Activated naive CD4-positive, alpha-beta T cell treated with anti-CD3 and anti-CD28 coated beads, Interleukin-2, amount 10 ng/mL, durations not matched to agents 7 days and 5 days (primary cell): ENCODE results near the gene SLC12A6.

Experiments used
- CTCF ChIA-PET: fragments of 350-600 bp; sonication (Branson Sonifier 250); formaldehyde crosslinking; loops from one replicate; lab custom pipeline; 2021; ENCODE audit warnings: antibody characterized with exemption; lab: Charles Lee
- DNase-seq: peaks from one replicate; pipeline ENCODE4 v3.0.0-alpha.2; 2020
- H3K27ac Mint-ChIP-seq: one replicate; pipeline ENCODE4 v1.8.0; 2021; ENCODE audit warnings: mild to moderate bottlenecking, moderate library complexity, mixed read lengths
- H3K27me3 Mint-ChIP-seq: one replicate; pipeline ENCODE4 v1.8.0; 2021; ENCODE audit warnings: mild to moderate bottlenecking, mixed read lengths
- H3K36me3 Mint-ChIP-seq: one replicate; pipeline ENCODE4 v1.8.0; 2021; ENCODE audit warnings: mixed read lengths
- H3K4me1 Mint-ChIP-seq: one replicate; pipeline ENCODE4 v1.8.0; 2021; ENCODE audit warnings: mixed read lengths
- H3K4me3 Mint-ChIP-seq: one replicate; pipeline ENCODE4 v1.8.0; 2021; ENCODE audit warnings: mild to moderate bottlenecking, moderate library complexity, mixed read lengths
- H3K9me3 Mint-ChIP-seq: one replicate; pipeline ENCODE4 v1.8.0; 2021; ENCODE audit warnings: mixed read lengths

SLC12A6 gene

DNA sequence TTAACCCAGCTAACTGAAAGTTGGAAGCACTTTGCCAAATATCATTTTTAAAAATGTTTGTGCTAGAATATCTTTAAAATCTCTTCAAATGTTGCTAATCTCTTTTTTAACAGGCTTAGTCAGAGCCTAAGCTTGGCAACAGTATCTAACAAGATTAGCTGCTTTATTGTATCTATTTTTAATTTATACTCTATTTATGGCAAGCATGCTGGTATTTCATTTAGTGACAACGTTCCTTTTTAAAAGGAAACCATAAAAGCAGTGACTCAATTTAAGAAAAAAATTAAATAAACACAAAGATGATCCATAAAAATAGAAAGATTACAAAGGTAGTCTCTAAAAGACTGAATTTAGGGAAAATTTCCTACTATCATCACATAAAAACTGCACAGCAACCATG is 40.5 kb downstream of the SLC12A6 start:
- DNase-seq, result no peak
- Mint-ChIP-seq H3K27me3 (no peaks in the 10 kb centered on the region), H3K36me3 (peaks cover 20% of the 10 kb centered on the region), H3K9me3 (no peaks in the 10 kb centered on the region), H3K4me3 (no peak overlapping the region), H3K27ac (no peak overlapping the region), H3K4me1 (no peaks in the 10 kb centered on the region)
- CTCF ChIA-PET, result interaction anchor here (1.1 kb wide), 1 partner anchor 11 kb away, joined by 3 read pairs; no protein-coding TSS in a partner anchor

DNA sequence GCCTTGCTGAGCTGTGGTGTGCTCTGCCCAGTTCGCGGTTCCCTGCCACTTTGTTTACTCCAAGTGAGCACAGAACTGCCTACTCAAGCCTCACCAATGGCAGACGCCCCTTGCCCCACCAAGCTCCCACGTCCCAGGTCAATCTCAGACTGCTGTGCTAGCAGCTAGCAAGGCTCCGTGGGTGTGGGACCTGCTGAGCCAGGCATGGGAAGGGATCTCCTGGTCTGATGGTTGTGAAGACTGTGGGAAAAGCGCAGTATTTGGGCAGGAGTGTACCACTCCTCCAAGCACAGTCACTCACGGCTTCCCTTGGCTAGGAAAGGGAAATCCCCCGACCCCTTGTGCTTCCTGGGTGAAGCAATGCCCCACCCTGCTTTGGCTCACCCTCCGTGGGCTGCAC is 45.0 kb downstream of the SLC12A6 start:
- Mint-ChIP-seq H3K27me3 (no peaks in the 10 kb centered on the region), H3K4me1 (no peaks in the 10 kb centered on the region), H3K9me3 (peaks cover 6% of the 10 kb centered on the region), H3K36me3 (peaks cover 31% of the 10 kb centered on the region), H3K4me3 (no peak overlapping the region), H3K27ac (no peak overlapping the region)
- CTCF ChIA-PET, result no interaction called here
- no peak for DNase-seq

- Mint-ChIP-seq H3K27me3 (no peaks in the 10 kb centered on the region), H3K36me3 (peaks cover 15% of the 10 kb centered on the region), H3K4me1 (peaks cover 12% of the 10 kb centered on the region), H3K9me3 (peaks cover 8% of the 10 kb centered on the region), H3K4me3 (no peak overlapping the region), H3K27ac (peak overlapping the region; percentile 42)
- CTCF ChIA-PET, result no interaction called here
- no peak for DNase-seq
These were observed 52.6 kb downstream of the SLC12A6 start for GRCh38 chr15:34284937-34285336.

GRCh38 chr15:34282384-34282783 is 55.2 kb downstream of the SLC12A6 start:
- Mint-ChIP-seq H3K27me3 (no peaks in the 10 kb centered on the region), H3K36me3 (peaks cover 12% of the 10 kb centered on the region), H3K4me3 (no peak overlapping the region), H3K4me1 (peaks cover 12% of the 10 kb centered on the region), H3K9me3 (peaks cover under 1% of the 10 kb centered on the region), H3K27ac (no peak overlapping the region)
- no peak for DNase-seq
- CTCF ChIA-PET, result interaction anchor here (0.9 kb wide), 1 partner anchor 17 kb away, joined by 4 read pairs; no protein-coding TSS in a partner anchor

GRCh38 chr15:34280193-34280592 is 57.4 kb downstream of the SLC12A6 start:
- Mint-ChIP-seq H3K4me1 (peaks cover 8% of the 10 kb centered on the region), H3K4me3 (no peak overlapping the region), H3K9me3 (no peaks in the 10 kb centered on the region), H3K36me3 (peaks cover 8% of the 10 kb centered on the region), H3K27me3 (no peaks in the 10 kb centered on the region), H3K27ac (no peak overlapping the region)
- no peak for DNase-seq
- CTCF ChIA-PET, result no interaction called here

DNA sequence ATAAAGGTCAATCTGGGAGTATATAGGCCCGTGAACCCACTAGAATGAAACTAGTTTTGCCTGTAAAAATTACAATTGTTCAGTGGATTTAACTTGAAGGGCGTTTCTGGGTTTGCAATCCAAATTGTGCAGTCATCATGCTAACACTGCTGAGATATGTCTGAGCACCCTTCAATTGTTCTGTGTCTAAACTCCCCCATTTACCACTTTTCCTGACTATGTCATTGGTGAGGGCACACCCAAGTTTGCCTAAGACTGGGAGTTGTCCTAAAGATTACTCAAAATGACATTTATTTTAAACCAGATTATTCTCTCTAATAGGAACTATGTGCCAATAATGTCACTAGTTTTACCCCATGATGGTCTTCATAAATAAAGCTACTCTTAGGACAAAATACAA is 58.2 kb downstream of the SLC12A6 start:
- H3K9me3 Mint-ChIP-seq, result no peaks in the 10 kb centered on the region
- H3K4me3 Mint-ChIP-seq, result no peak overlapping the region
- H3K36me3 Mint-ChIP-seq, result peaks cover 8% of the 10 kb centered on the region
- no peaks in the 10 kb centered on the region for H3K27me3 Mint-ChIP-seq
- CTCF ChIA-PET, result no interaction called here
- no peak for DNase-seq
- H3K4me1 Mint-ChIP-seq, result no peaks in the 10 kb centered on the region
- no peak overlapping the region for H3K27ac Mint-ChIP-seq

DNA sequence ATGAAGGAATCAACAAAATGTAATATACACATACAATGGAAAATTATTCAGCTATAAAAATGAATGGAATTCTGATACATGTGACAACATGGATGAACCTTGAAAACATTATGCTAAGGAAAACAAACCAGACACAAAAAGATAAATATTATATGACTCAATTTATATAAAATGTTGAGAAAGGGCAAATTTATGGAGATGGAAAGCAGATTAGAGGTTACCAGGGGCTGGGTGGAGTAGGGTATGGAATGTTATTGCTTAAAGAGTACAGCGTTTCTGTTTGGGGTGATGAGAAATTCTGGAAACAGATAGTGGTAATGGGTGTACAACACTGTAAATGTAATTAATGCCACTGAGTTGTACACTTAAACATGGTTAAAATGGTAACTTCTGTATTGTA is 61.9 kb downstream of the SLC12A6 start:
- Mint-ChIP-seq H3K4me1 (no peaks in the 10 kb centered on the region), H3K27me3 (no peaks in the 10 kb centered on the region), H3K27ac (no peak overlapping the region), H3K36me3 (peaks cover 25% of the 10 kb centered on the region), H3K9me3 (no peaks in the 10 kb centered on the region), H3K4me3 (no peak overlapping the region)
- no peak for DNase-seq
- CTCF ChIA-PET, result no interaction called here

DNA sequence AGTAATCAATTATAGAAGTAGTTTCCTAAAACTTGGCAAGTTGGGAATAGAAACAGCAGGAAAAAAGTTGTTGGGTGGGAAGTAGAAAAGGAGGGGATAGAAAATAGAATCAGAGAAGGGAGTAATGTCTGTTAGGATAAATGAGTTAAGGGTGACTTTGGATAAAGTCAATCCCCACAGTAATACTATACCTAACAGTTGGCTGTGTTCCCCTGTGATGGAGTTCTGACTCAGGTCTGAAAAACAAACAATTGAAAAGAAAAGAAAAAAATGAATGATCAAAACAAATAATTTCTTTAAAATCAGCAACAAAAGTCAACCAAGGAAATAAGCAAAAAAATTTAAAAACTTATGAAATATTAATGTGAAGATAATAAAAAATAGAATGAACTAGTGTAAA is 62.4 kb downstream of the SLC12A6 start:
- no peaks in the 10 kb centered on the region for H3K9me3 Mint-ChIP-seq
- H3K4me3 Mint-ChIP-seq, result no peak overlapping the region
- no peak for DNase-seq
- H3K4me1 Mint-ChIP-seq, result no peaks in the 10 kb centered on the region
- no peaks in the 10 kb centered on the region for H3K27me3 Mint-ChIP-seq
- CTCF ChIA-PET, result no interaction called here
- peaks cover 24% of the 10 kb centered on the region for H3K36me3 Mint-ChIP-seq
- H3K27ac Mint-ChIP-seq, result peak overlapping the region; percentile 13

GRCh38 chr15:34271493-34271892 is 66.1 kb downstream of the SLC12A6 start:
- no peaks in the 10 kb centered on the region for H3K4me1 Mint-ChIP-seq
- no peaks in the 10 kb centered on the region for H3K9me3 Mint-ChIP-seq
- no peak for DNase-seq
- CTCF ChIA-PET, result no interaction called here
- H3K36me3 Mint-ChIP-seq, result peaks cover 36% of the 10 kb centered on the region
- no peak overlapping the region for H3K4me3 Mint-ChIP-seq
- H3K27me3 Mint-ChIP-seq, result no peaks in the 10 kb centered on the region
- H3K27ac Mint-ChIP-seq, result peak overlapping the region; percentile 11

DNA sequence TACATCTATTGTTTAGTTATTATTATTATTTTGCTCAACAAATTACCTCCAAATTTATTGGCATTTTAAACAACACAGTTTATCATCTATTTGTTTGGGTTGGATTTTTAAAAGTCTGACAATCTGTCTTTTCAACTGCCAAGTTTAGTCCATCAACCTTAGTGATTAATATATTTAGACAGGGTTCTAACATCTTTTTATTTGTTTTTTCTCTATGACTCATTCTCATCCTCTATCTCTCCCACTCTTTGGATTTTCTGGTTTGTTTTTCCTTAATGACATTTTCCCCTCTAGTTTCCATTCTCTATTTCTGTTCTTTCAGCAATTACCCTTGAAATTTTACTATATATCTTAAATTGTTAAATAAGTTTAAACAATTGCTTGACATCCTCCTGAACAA is 70.8 kb downstream of the SLC12A6 start:
- no peak overlapping the region for H3K27ac Mint-ChIP-seq
- H3K9me3 Mint-ChIP-seq, result no peaks in the 10 kb centered on the region
- no peaks in the 10 kb centered on the region for H3K4me1 Mint-ChIP-seq
- CTCF ChIA-PET, result no interaction called here
- H3K27me3 Mint-ChIP-seq, result no peaks in the 10 kb centered on the region
- peaks cover 24% of the 10 kb centered on the region for H3K36me3 Mint-ChIP-seq
- no peak overlapping the region for H3K4me3 Mint-ChIP-seq
- DNase-seq, result no peak

GRCh38 chr15:34264076-34264475 is 73.5 kb downstream of the SLC12A6 start:
- peaks cover 10% of the 10 kb centered on the region for H3K36me3 Mint-ChIP-seq
- no peak for DNase-seq
- H3K27me3 Mint-ChIP-seq, result no peaks in the 10 kb centered on the region
- H3K4me1 Mint-ChIP-seq, result no peaks in the 10 kb centered on the region
- H3K9me3 Mint-ChIP-seq, result no peaks in the 10 kb centered on the region
- H3K4me3 Mint-ChIP-seq, result no peak overlapping the region
- H3K27ac Mint-ChIP-seq, result no peak overlapping the region
- CTCF ChIA-PET, result no interaction called here

- H3K27ac Mint-ChIP-seq, result no peak overlapping the region
- CTCF ChIA-PET, result no interaction called here
- H3K9me3 Mint-ChIP-seq, result no peaks in the 10 kb centered on the region
- H3K4me1 Mint-ChIP-seq, result no peaks in the 10 kb centered on the region
- no peak overlapping the region for H3K4me3 Mint-ChIP-seq
- H3K27me3 Mint-ChIP-seq, result no peaks in the 10 kb centered on the region
- no peak for DNase-seq
- H3K36me3 Mint-ChIP-seq, result peaks cover 10% of the 10 kb centered on the region
These were observed 75.2 kb downstream of the SLC12A6 start for GRCh38 chr15:34262362-34262761.

DNA sequence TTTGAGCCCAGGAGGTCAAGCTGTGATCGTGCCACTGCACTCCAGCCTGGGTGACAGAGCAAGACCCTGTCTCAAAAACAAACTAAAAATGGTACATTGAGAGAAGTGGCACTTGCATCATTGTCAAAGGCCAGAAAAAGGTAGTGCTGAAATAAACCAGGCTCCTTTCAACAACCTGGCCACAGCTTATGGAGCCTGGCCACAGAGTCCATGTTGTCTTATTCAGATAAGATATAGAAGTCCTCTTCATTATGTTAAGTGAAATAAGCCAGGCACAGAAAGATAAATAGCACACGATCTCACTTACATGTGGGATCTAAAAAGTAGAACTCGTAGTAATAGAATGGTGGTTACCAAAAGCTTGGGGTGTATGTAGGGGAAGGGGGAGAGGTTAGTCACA is 78.0 kb downstream of the SLC12A6 start:
- H3K4me3 Mint-ChIP-seq, result no peak overlapping the region
- H3K36me3 Mint-ChIP-seq, result peaks cover 22% of the 10 kb centered on the region
- H3K27ac Mint-ChIP-seq, result no peak overlapping the region
- H3K9me3 Mint-ChIP-seq, result no peaks in the 10 kb centered on the region
- DNase-seq, result no peak
- no peaks in the 10 kb centered on the region for H3K27me3 Mint-ChIP-seq
- CTCF ChIA-PET, result interaction anchor here (3.1 kb wide), 1 partner anchor 18 kb away, joined by 8 read pairs; no protein-coding TSS in a partner anchor
- H3K4me1 Mint-ChIP-seq, result no peaks in the 10 kb centered on the region

DNA sequence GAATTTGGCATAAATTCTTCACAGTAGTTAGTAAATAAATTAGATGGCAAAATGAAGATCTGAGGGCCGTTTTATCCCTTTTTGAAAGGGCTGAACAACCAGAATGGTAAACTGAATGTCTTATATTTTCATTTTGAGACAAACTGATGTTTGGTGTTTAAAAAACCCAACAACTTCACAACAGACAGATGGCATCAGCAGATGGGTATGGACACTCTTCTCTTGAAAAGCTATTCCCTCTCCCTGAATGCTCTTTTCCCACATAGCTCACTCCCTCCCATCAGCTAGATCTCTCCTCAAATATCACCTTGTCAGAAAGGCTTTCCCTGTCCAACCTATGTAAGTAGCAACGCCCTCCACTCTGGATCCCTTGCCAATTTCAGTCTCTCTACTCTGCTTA is 79.4 kb downstream of the SLC12A6 start:
- Mint-ChIP-seq H3K27me3 (no peaks in the 10 kb centered on the region), H3K36me3 (peaks cover 32% of the 10 kb centered on the region), H3K4me3 (no peak overlapping the region), H3K27ac (no peak overlapping the region), H3K9me3 (no peaks in the 10 kb centered on the region), H3K4me1 (no peaks in the 10 kb centered on the region)
- DNase-seq, result no peak
- CTCF ChIA-PET, result interaction anchor here (3.1 kb wide), 1 partner anchor 17 kb away, joined by 8 read pairs; no protein-coding TSS in a partner anchor

DNA sequence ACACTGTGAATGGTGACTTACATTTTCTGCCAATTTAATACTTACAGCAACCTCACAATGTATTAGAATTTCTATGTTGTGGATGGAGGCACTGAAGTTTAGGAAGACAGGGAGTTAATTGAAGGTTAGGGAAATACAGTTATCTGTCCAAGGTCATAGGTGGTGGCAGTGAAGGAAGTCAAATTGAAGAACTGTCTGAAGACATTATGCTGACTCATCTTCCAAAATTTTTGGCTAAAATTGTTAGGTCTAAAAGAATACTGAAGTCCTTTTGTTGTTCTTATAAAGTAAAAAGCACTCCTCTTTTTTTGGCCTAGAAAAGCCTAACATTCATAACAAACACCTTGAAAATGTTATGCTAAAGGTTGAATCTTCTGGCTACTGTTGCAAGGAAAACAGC is 85.0 kb downstream of the SLC12A6 start:
- CTCF ChIA-PET, result interaction anchor here (1.4 kb wide), 1 partner anchor 115 kb away, joined by 4 read pairs; no protein-coding TSS in a partner anchor
- H3K9me3 Mint-ChIP-seq, result no peaks in the 10 kb centered on the region
- peaks cover 49% of the 10 kb centered on the region for H3K36me3 Mint-ChIP-seq
- H3K27ac Mint-ChIP-seq, result no peak overlapping the region
- H3K4me1 Mint-ChIP-seq, result no peaks in the 10 kb centered on the region
- H3K27me3 Mint-ChIP-seq, result no peaks in the 10 kb centered on the region
- no peak for DNase-seq
- H3K4me3 Mint-ChIP-seq, result no peak overlapping the region
